RCC 7860 (cell line): Measurements from ENCODE around the gene PJA2.
"Not testable (repeated sequence)": the region's sequence is repeated elsewhere in the genome, so short reads cannot be mapped to it uniquely, and the experiment has no call there.

Source experiments
- DNase-seq: peaks from one replicate; pipeline ENCODE4 v3.0.0-alpha.2; 2015; ENCODE audit warnings: low spot score
- FAIRE-seq: peaks from 2 replicates; lab custom pipeline; 2012; peaks lifted over from hg19 to GRCh38; lab: Jason Lieb, UNC

The PJA2 gene

GRCh38 chr5:109310315-109310714 is 99.5 kb downstream of the PJA2 start:
- FAIRE-seq (no peak), DNase-seq (no peak)

DNA sequence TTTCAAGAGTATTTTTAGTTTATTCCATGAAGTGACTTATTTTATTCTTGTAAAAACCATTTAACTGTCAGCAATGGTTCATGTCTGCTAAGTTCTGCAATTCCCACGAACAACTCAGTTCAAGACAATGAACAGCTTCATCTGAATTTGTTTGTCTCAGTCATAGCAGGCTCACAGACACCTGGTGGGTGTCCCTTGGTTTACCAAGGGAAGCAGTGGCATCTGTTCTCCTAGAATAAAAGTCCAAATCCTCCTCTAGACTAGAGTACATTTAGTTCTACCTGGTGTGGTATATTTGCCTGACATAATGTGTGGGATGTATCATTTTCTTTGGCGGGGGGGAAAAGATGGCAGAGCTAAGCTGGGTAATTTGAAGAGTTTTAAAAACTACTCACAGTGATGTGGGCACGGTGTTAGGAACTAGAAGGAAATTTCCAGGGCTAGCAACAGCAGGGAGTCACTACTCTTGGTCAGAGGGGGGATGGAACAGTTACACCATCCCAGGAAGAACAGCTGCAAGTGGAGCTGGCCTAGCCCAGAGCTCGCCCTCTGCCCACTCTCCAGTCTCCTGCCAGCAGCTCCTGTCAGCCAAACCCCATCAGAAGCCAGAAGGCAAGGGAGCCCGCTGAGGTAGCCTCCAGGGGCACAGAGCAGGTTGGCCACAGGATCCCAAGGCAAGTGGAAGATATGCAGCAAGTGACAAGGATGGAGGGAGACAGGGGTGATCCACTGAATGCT is 100.3 kb downstream of the PJA2 start:
- FAIRE-seq, result no peak
- no peak for DNase-seq

- FAIRE-seq, result no peak
- DNase-seq, result no peak
Measured at GRCh38 chr5:109307951-109308350, 101.8 kb downstream of the PJA2 start.

DNA sequence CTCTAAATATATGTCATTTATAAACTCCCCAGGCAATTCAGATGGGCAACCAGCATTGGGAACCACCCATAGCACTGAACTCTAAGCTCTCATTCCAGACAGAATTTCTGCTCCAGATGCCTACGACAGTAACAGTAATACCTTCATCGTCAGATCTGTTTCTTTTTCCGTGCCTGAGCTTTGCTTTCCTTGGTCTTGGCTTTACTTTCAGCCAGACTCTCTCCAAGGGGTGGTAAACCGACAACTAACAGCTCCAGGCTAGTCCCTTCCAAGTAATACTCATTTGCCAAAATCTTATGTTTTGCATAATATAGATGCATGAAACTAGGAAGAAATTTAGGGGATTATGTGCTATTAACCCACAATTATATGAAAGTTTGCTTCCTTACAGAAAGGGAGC is 102.3 kb downstream of the PJA2 start:
- FAIRE-seq (no peak), DNase-seq (no peak)

GRCh38 chr5:109305352-109305751 is 104.4 kb downstream of the PJA2 start:
- DNase-seq (no peak), FAIRE-seq (no peak)

DNA sequence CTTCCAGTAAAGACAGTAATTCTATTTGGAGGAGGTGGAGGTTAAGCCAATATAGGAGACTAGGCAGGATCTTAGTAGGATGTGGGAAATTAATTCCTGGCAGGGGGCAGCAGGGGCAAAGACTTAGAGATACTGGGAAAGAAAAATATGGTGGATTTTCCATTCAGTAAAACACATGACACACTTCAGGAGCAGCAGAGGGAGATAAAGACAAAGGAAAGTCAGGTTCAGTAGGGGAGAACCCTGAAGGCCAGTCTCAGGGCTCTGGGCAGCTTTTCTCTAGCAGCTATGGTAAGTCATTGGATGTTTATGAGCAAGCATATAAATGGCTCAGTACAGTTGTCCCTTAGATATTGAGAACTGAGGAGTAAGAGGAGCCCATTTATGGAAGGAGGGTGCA is 105.5 kb downstream of the PJA2 start:
- DNase-seq, result no peak
- FAIRE-seq, result no peak

DNA sequence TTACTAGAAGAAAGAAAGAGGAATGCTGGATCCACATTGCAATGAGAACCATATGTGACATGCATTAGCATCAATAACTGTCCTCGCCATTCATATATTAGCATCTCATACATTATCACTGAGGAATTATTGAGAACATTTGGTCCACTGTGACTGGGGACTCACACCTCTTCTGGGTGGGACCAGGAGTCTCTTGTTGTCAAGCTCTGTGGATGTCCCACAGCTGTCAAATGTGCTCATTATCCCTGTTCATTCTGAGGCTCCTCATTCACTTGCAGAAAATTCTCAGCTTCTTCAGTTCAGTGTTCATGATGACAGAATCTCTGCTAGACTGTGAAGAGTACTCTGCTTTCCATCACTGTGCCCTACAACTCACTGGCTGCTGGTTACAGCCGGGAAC is 109.4 kb downstream of the PJA2 start:
- no peak for DNase-seq
- no peak for FAIRE-seq

- FAIRE-seq, result no peak
- DNase-seq, result no peak
Measured at GRCh38 chr5:109299557-109299956, 110.2 kb downstream of the PJA2 start.

GRCh38 chr5:109298794-109299193 is 111.0 kb downstream of the PJA2 start:
- FAIRE-seq (no peak), DNase-seq (no peak)

DNA sequence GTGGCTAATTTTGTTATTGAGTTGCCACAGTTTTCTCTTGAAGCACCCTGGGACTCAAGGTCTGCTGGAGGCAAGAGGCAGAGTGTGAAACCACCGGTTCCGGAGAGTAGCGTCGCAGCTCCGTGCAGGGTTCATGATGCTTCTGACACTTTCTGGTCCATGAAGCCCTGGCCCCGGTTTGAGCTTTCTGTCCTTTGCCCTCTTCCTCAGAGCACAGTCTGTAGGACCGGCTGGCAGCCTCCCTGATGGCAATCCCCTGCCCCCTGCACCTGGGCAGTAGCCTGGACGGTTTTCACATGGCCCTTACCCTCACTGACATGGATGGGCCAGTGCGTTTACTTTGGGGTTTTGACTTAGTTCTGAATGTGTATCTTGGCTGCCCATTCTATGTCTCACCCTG is 111.9 kb downstream of the PJA2 start:
- no peak for FAIRE-seq
- no peak for DNase-seq

- DNase-seq (no peak), FAIRE-seq (no peak)
Measured at GRCh38 chr5:109291090-109291489, 118.7 kb downstream of the PJA2 start.

DNA sequence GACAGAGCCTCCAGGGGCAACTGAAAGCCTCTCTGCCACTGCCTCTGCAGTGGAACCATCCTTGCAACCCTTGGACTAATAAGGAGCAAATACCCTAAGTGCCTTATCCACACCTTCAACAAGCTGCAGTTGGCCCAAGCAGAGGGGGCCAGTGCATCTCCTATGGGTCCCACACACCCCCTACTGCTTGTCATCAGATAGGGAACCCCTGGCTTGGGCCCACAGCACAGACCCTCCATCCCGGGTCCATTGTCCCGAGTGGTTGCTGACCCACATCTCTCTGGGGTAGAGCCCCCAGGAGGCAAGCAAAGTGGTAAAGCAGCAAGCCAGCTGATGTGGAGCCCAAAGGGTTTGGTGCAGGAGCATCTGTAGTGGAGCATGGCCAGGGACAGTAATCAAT is 119.5 kb downstream of the PJA2 start:
- no peak for DNase-seq
- no peak for FAIRE-seq

DNA sequence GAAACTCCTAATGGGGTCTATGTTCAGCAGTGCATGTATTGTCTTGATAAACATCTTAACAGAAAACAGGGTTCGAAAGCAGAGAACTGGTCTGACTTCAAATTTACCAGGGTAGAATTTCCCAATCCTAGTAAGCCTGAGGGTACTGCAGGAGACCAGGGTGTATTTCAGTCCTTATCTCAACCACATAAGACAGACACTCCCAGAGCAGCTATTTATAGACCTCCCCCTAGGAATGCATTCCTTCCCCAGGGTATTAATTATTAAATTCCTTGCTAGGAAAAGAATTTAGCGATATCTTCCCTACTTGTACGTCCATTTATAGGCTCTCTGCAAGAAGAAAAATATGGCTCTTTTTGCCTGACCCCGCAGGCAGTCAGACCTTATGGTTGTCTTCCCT is 123.1 kb downstream of the PJA2 start:
- DNase-seq, FAIRE-seq: not testable (repeated sequence)
